ENCODE data around the gene PIGM. TPM values are rescaled to one million over a fixed set of nuclear protein-coding genes. Genes with fewer than 3 reads are reported as not detected.

The PIGM gene
- total and polyA plus RNA-seq, 2 of the 13 experiments (the other 11 are each of a cell fraction or from before 2014, with no cell fraction given), result 3.4 to 4.6 TPM

- H3K4me2 ChIP-seq (ENCODE audit: low read depth, low read length), result no peak overlapping the region
- DNase-seq (ENCODE audit: low spot score) (no peak), FAIRE-seq (no peak), ATAC-seq (no peak)
- intact Hi-C loops (cut with micrococcal nuclease; ENCODE audit: unreplicated experiment) (no loop called here), in situ Hi-C loops (cut with HindIII; ENCODE audit: extremely low pct_ligation_motif_present, low pct_unique_long_range_greater_than_20kb) (no loop called here)
- 18% methylated on average over 2 of the region's 2 CpGs for WGBS (ENCODE audit: low lambda C conversion rate)
- H3K4me3 ChIP-seq (replicated peaks in 1 of 3; ENCODE audit: insufficient read depth in 1 of 3, low read depth in 2 of 3, low read length in 3 of 3), result no peak overlapping the region
- no peak overlapping the region for H2AFZ ChIP-seq (ENCODE audit: low read length)
- no peak overlapping the region for H3K27ac ChIP-seq (ENCODE audit: extremely low read length, insufficient read depth, low read length)
- no peaks in the 10 kb centered on the region for H3K36me3 ChIP-seq (replicated peaks in 1 of 2; ENCODE audit: control insufficient read depth in 1 of 2, insufficient read depth in 2 of 2, low read length in 2 of 2)
- H3K4me1 ChIP-seq (ENCODE audit: insufficient read depth, low read length), result peaks cover 8% of the 10 kb centered on the region; the same call in 1 of the 2 replicates
- H4K20me1 ChIP-seq (ENCODE audit: insufficient read depth, low read length), result no peaks in the 10 kb centered on the region
- no TSS peak for BruUV-seq (replicated peaks)
- no peaks in the 10 kb centered on the region for H3K79me2 ChIP-seq (ENCODE audit: insufficient read depth, low read length)
- ChIA-PET POLR2A (no interaction called here), CTCF (ENCODE audit: low intra/inter-chr PET ratio, low total read pairs) (no interaction called here)
- no peaks in the 10 kb centered on the region for H3K9me3 ChIP-seq (ENCODE audit: low read length)
- no peak overlapping the region for H3K9ac ChIP-seq (ENCODE audit: insufficient read depth, low read depth, low read length)
- no peaks in the 10 kb centered on the region for H3K27me3 ChIP-seq (ENCODE audit: control insufficient read depth in 1 of 2, insufficient read depth in 2 of 2, low read length in 2 of 2)
- TF ChIP-seq AGO1 (IDR thresholded peaks at IDR 0.05; ENCODE audit: low read depth, low read length, poor library complexity, severe bottlenecking), result no peak
- no peak for TF ChIP-seq ZNF205 (CRISPR knock-in tag; IDR thresholded peaks at IDR 0.05)
- no peak for TF ChIP-seq HNRNPUL1 (IDR thresholded peaks at IDR 0.05; ENCODE audit: low read depth, low read length)
- TF ChIP-seq KLF12 (CRISPR knock-in tag; IDR thresholded peaks at IDR 0.05; ENCODE audit: borderline replicate concordance), result no peak
- TF ChIP-seq ZNF18 (CRISPR knock-in tag; IDR thresholded peaks at IDR 0.05; ENCODE audit: insufficient replicate concordance), result no peak
- TF ChIP-seq MYPOP (CRISPR knock-in tag; IDR thresholded peaks at IDR 0.05), result no peak
- TF ChIP-seq ZNF274 (CRISPR knock-in tag; IDR thresholded peaks at IDR 0.05), result no peak
- TF ChIP-seq NBN (conservative IDR thresholded peaks at IDR 0.05), result no peak
- no peak for TF ChIP-seq FOXO4 (CRISPR knock-in tag; conservative IDR thresholded peaks at IDR 0.05)
- no peak for TF ChIP-seq ZNF569 (CRISPR knock-in tag; IDR thresholded peaks at IDR 0.05; ENCODE audit: borderline replicate concordance)
- no peak for TF ChIP-seq ZBTB44 (CRISPR knock-in tag; IDR thresholded peaks at IDR 0.05)
- TF ChIP-seq PBX3 (CRISPR knock-in tag; IDR thresholded peaks at IDR 0.05; ENCODE audit: borderline replicate concordance), result no peak
- TF ChIP-seq IKZF4 (CRISPR knock-in tag; IDR thresholded peaks at IDR 0.05; ENCODE audit: borderline replicate concordance, low read depth, not compliant biosample characterization), result no peak
- TF ChIP-seq ZBTB14 (CRISPR knock-in tag; IDR thresholded peaks at IDR 0.05), result no peak
- no peak for TF ChIP-seq ZNF616 (CRISPR knock-in tag; IDR thresholded peaks at IDR 0.05; ENCODE audit: low read depth)
- TF ChIP-seq ADNP (CRISPR knock-in tag; IDR thresholded peaks at IDR 0.05), result no peak
- TF ChIP-seq ZNF263 (CRISPR knock-in tag; IDR thresholded peaks at IDR 0.05), result no peak
These were observed 36.9 kb downstream of the PIGM start for GRCh38 chr1:159994896-159995295.
